Stomach (tissue), 4 donors: ENCODE measurements around the gene COLEC12.

Experiments used
- EP300 ChIP-seq: sonication (generic); formaldehyde crosslinking; IDR thresholded peaks from one replicate; pipeline ENCODE4 v1.6.1; 2017; ENCODE audit warnings: antibody characterized with exemption
- POLR2AphosphoS5 ChIP-seq, 3 donors: sonication (generic); formaldehyde crosslinking; IDR thresholded peaks; one replicate each; pipeline ENCODE4 v1.6.1; 2016; ENCODE audit warnings: antibody characterized with exemption in 3 of 3
- TF ChIP-seq, protein P1 (sequence below), 7 experiments: fragments of 450-650 bp in 4 of 7; fragments of 200-600 bp in 3 of 7; sonication (generic) in 3 of 7; IDR thresholded peaks; one replicate each; pipeline ENCODE4 v1.5.1; 2016 to 2019; ENCODE audit warnings: antibody characterized with exemption in 7 of 7, control low read depth in 2 of 7, mild to moderate bottlenecking in 1 of 7

DNA sequence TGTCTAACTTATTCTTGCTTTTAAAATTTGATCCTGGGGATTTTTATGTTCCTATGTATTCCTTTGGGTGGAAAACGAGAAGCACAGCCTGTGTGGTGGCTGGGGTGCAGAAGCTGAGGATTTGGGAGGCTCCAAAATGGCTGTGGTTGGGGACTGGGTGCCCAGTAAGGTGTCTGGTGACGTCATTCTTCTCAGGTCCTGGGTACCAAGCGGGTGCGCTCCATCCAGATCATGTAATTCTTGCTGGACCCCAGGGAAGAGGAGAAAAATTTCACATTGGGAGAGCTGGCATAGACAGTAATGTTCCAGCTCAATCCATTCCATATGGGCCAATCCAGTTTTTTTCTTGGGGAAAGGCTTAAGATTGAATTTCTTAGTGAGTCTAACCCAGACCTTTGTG lies 171.6 kb downstream of the COLEC12 start:
- no peak for TF ChIP-seq POLR2AphosphoS5 (IDR thresholded peaks at IDR 0.05)
- TF ChIP-seq, protein P1, sequence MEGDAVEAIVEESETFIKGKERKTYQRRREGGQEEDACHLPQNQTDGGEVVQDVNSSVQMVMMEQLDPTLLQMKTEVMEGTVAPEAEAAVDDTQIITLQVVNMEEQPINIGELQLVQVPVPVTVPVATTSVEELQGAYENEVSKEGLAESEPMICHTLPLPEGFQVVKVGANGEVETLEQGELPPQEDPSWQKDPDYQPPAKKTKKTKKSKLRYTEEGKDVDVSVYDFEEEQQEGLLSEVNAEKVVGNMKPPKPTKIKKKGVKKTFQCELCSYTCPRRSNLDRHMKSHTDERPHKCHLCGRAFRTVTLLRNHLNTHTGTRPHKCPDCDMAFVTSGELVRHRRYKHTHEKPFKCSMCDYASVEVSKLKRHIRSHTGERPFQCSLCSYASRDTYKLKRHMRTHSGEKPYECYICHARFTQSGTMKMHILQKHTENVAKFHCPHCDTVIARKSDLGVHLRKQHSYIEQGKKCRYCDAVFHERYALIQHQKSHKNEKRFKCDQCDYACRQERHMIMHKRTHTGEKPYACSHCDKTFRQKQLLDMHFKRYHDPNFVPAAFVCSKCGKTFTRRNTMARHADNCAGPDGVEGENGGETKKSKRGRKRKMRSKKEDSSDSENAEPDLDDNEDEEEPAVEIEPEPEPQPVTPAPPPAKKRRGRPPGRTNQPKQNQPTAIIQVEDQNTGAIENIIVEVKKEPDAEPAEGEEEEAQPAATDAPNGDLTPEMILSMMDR (IDR thresholded peaks at IDR 0.05): no peak
- no peak for TF ChIP-seq EP300
